DMS79 treated with DMSO at 0.1 percent for 48 hours (cell line): Measurements from ENCODE around the gene CAMTA1.

Experiments
- DNase-seq: peaks from one replicate; lab custom pipeline; 2025; lab: John Stamatoyannopoulos, UW

CAMTA1 gene

DNA sequence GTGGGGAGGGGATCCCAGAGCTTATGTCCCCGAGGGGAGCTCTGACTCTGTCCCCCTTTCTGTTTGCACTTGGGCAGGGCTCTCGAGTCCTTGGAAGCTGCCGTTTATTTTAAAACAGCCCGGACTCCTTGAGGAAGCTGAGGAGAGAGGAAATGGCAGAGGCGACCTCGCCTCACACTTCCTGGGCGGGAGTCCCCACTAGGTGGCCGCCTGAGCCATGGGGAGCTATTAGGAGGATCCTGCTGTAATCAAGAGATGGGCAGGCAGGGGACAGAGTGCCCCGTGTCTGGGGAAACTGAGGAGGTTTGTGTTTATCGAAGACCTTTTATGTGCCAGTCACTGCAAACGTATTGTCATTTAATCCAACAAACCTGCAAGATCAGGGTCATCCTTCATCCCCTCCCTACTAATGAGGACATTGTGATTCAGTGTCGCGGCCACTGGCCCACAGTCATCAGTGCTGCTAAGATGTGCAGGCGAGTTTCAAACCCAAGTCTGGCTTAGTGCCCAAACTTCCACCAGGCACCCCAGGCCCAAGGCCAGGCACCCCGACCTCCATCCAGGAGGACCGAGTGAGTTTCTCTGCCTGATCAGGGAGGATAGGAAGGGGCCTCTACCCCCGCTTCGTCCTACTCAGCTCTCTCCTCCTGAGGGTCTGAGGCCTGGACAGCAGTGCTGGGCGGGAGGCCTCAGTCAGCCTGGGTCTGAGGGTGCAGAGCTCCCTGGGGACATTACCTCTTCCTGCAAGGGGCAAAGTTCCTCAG is 669.0 kb downstream of the CAMTA1 start:
- no peak for DNase-seq

DNA sequence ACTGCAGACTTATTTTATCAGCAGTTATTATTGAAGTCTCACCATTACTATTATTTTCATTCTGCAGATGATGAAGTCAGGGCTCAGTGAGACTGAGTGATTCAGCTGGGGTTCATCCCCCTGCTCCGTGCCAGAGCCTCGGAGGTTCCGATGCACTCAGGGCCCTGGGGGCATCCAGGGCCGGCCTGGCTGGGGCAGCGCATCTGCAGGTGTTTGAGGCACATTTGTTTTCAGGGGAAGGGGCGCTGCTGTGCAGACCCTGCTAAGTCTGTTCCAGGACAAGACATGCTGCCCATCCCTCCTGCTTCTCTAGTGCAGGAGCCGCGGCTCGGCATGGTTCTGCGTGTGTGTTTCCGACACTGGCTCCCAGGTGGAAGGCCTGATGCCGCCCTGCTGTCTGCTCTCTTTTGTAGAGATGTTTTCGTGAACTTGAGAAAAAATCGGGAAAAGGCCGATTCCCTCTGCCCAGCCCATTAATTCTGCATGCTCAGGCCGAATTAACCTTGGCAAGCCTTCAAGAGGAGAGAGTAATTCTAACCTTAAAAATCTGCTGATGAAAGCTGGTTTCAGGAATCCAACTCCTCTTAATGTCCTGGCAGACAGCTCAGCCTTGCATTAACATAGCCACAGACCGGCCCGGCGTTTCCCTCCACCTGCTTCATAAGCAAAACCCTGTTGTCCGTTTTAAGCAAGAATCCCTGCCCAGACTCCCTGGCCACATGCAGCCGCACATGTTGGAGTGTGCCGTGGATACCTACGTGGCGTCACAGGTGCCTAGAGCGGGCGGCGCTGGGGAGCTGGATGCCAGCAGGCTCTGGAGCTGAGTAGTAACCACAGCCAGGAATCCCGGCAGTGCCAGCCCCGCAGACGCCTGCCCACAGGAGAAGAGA is 669.9 kb downstream of the CAMTA1 start:
- DNase-seq = peak; percentile 96

DNA sequence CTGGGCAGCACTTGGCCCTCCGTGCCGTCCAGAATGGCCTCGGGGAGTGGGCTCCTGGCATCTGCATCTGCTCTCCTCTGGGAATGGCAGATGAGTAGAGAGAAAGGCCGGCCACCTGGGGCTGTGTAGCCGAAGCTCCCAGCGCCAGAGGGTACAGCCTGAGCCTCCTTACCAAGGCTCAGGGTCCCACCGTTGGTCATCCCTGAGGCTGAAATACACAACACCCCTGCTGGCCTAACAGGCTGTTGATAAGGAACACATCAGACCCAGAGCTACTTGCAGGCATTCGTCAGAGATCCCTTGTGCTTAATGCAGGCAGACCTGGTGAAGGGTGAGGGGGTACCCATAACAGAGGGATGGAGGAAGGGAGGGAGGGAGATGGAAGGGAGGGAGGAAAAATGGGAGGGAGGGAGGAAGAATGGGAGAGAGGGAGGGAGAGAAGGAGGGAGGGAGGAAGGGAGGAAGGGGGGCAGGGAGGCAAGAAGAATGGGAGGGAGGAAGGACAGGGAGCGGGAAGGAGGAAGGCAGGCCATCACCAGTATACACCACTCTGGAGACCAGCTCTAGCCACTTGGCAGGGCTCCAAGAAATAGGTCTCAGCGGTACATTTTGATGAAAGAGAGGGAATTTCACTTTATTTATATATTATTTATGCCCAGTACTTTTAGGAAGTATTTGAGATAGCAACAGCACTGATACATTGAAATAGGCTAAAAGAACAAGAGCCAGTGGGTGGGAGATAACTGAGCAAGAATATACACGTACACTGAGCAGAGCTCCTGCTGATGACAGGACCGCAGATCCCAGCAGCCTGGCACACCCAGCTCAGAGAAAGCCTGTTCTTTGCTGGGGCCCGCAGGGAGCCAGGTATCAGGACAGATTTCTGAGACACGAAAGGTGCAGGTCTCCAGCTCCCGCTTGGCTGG is 670.8 kb downstream of the CAMTA1 start:
- DNase-seq = peak; percentile 68

DNA sequence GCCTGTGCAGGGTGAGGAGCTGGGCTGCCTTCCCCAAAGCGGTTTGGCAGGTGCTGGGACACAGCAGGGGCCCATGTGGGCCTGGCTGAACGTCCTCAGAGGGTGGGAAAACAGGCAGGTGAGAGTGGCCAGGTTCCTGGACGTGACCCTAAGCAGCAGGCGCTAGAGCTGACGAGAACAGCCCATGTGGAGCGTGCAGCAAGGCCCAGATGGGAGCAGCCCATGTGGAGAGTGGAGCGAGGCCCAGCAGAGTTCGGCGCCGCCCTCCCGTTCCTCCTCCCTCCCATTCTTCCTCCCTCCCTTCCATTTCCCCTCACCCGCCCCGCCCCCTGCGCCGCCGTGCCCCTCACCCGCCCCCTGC is 671.4 kb downstream of the CAMTA1 start:
- DNase-seq = no peak

DNA sequence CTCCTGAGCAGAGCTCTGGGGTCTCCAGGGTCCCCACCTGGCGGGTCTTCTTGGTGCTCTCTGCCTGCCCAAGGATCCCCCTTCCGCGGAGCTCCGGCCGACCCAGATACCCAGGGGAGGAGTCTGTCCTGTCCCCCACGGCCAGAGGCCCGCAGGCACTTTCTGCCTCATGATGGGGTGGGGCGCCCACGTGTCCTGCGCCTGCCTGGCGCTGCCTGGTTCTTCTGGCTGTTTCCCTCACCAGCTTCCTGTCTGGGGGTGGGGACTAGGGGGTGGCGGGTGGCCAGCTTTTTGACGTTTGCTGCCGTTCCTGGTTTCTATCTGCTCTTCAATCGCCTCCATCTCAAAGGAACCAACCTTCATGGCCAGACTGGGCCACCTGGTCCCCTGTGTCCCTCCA is 672.6 kb downstream of the CAMTA1 start:
- no peak for DNase-seq

DNA sequence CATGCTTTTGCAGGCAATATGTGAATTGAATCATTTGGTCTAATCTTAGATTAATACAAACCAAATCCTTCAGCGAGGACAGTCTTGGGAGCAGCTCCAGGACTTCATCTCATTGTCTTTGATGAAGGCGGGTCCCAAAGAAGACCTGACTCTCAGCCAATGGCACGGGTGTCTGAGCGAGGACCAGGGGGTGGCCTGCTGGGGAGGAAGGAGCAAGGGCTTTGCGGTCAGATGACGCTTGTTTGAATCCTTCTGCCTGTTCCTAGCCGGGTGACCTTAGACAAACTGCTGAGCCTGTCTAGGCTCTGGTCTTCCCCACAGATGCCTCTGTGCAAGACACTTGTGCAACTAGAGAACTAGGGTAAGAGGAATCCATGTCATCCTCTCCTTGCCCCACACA is 673.7 kb downstream of the CAMTA1 start:
- no peak for DNase-seq

DNA sequence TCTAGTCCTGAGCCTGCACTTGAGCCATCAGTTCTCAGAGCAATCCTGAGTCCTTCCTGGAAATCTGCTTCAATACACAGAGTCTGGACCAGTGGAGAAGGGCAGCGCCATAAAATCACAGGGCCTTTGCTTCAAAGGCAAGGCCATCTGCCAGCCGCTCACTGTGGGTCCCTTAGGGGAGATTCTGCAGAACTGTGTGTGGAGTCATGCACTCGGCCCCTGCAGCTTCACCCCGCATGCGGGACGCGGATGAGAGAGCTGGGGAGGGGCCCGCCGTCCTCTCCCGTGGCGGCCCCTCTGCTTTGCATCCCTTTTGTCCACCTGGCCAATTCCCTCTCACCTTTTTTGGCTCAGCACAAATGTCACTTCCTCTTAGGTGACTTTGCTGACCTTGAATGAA is 674.7 kb downstream of the CAMTA1 start:
- DNase-seq = no peak

DNA sequence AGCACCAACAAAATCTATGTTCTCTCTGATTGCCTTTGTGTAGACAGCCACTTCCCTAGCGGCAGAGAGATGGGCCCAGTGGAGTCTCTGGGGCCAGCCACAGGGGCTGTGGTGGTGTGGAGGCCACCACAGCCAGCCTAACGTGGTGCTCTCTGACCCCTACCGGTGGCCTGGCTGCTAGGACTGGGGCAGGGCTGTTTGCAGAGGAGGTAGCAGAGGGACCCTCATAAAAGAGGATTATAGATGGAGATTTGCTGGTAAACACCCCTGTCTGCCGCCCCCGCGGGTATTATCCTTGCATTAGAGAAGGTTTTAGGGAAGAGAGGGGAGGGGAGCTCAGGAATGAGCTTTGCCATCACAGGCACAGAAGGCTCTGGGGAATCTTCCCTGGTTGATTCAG is 675.6 kb downstream of the CAMTA1 start:
- DNase-seq = no peak

DNA sequence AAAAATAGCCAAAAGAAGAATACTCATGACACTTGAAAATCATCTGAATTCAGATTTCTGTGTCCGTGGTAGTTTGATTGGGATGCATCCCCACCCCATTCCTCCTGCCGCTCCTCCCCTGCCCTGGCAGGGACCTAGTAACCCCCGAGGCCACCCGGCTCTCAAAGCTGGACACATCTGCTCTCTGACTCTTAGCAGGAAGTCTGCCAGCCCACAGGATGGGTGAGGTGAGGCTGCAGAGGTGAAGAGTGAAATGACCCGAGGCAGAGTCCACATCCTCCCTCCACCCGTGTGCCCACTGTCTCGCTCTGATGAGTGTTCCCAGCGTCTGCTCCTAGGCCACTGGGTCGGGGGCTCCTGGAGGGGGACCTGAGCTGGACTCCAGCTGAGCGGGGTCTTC is 677.4 kb downstream of the CAMTA1 start:
- no peak for DNase-seq

DNA sequence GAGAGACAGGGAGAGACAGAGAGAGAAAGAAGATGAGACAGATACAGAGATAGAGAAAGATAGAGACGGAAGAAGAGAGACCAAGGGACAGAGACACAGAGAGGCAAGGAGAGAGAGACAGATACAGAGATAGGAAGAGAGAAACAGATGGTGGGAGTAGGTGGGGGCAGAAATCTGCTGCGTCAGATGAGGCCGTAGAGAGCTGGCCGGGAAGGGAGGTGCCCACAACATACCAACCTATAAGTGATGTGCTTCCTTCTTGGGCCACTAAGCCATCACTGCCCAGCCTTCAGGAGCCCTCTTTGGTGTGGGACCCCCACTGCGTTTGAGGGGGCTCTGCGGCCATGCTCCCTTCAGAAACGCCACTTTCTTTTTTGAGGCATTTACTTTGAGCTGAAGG is 678.3 kb downstream of the CAMTA1 start:
- DNase-seq = no peak

DNA sequence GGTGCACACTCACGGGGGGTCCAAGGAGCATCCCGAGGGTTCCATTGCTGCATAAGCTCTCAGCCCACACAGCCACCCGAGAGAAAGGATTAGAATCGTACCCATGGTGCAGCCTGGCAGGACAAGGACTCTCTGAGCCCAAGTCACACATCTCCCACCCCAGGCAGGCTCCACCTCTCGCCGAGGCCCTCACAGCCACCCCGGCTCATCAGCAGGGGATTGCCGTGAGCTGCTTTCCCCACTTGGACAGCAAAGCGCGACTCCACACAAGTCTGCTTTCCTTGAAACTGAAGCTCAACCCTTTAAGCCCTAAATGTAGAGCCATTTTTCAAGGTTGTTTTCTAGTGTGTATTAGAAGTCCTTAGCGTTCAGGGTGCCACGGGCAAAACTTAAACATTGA is 679.5 kb downstream of the CAMTA1 start:
- DNase-seq = no peak

DNA sequence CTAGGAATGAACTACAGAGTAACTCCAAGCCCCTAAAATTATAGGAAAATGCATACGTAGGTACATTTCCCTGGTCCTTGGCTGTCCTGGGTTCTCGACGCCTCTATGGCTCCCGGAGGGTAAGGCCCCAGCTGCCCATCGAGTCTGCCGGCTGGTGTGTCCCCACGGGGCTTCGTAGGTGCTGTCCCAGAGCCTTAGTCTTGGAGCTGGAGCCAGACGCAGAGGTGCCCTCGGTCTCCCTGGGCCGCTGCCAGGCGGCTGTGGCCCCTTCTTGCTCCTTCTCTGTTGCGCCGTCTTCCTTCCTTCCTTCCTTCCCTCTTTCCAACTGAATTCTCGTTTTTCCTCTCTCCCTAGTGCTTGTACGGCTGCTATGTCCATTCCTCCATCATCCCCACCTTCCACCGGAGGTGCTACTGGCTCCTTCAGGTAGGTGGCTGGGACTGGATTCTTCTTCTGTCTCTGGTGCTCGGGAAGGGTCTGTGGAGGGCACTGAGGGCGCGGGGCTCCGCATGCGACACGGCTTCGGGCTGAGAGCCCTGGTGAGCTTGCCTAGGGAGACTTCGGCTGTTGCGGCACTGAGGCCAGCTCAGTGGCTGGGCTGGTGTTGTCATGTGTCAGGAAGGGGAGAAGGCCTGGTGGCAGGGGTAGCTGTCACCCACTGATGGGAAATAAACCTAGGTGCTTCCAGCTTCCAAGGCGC is 682.4 kb downstream of the CAMTA1 start:
- DNase-seq = no peak

DNA sequence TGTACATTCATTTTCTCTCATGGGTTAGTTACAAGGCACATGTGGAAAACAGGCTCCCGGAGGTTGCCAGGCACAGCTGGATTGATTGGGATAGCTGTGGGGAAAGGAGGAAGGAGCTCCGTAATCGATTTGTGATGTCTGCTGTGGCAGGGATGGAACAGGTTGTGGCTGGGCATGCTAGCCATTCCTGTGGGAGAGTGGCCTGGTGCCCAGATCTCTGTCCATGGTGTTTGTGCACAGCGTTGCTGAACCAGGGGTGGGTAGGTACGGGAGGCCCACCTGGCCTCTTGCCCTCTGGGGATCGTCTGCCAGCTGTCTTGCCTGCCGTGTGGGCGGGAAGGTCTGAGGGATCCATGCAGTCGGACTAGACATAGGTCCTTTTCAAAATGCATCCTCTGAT is 683.0 kb downstream of the CAMTA1 start:
- DNase-seq = no peak

DNA sequence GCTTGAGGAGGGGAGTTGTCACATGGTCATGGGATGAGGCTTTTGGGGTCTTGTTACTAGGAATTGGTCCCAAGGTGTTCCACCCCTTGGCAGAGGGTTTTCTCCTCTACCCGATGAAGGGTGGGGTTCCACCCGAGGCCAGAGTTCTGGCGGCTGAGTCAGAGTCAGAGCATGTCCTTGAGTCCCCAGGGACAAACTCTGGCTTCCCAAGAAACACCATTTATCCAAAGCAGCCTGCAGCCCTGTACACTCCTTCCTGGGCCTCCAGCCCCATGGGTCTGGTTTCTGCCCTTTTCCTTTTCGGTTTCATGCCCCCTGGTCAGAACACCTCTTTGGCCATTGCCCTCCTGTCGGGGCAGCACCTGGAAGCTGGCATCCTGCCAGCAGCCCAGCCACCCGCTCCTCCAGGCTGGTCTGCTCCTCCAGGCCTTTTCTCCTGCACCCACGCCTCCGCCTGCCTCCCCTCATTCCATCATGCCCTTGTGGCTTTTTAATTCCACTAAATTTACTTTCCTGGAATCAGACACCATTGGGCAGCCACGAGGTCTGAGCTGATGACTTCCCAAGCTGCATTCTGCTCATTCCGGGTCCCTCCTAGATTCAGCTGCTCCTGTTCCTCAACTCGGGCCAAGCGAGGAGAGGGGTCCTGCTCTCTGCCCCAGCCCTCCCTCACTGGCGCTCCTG is 684.1 kb downstream of the CAMTA1 start:
- peak; percentile 57 for DNase-seq

DNA sequence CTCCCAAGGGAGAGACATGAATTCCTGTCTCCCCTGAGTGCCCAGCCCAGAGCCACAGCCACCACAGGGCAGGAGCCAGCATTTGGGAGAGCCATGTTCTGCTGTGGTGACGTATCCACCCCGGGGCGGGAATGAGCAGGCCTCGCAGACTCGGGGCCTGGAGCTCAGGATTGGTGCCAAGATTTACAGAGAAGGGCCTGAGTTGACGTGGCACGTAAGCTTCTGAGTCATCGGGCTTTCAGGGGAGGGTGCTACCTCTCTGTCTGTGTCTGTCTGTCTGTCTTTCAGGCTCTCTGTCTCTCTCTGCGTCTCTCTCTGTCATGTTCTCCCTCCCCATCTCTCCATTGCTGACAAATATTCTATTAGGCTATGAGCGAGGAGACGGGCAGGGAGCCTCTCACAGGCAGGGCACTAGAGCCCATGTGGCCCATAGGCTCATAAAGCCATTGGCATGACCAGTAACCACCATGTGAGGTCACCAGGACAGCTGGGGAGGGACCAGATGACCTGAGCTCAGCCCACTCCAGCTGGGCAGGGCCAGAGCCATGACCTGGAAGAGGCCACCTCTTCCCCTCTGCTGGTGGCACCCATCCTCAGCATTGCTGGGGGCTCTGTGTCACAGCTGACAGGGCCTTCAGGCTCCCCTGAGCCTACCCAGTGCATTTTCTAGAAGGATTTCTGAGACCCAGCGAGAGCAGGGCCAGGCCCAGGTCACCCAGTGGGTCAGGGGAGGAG is 685.8 kb downstream of the CAMTA1 start:
- peak; percentile 67 for DNase-seq

DNA sequence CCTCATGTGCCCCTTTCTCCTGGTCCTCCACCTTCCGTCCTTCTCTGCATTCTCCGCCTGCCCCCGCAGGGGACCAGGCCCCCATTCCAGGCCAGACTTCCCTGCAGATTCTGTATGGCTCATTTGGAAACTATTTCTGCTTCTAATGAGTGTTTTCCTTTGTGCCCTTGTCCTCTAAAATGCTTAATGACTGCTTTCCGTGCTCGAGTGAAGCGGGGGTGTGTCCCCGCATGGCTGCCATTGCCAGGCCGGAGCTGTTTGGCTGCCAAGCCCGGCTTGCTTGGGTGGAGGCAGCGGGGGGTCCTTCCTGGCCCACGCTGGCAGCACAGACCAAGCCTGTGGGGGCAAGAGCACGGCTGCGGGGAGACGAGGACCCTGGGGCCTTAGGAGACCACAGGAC is 686.6 kb downstream of the CAMTA1 start:
- peak; percentile 88 for DNase-seq

DNA sequence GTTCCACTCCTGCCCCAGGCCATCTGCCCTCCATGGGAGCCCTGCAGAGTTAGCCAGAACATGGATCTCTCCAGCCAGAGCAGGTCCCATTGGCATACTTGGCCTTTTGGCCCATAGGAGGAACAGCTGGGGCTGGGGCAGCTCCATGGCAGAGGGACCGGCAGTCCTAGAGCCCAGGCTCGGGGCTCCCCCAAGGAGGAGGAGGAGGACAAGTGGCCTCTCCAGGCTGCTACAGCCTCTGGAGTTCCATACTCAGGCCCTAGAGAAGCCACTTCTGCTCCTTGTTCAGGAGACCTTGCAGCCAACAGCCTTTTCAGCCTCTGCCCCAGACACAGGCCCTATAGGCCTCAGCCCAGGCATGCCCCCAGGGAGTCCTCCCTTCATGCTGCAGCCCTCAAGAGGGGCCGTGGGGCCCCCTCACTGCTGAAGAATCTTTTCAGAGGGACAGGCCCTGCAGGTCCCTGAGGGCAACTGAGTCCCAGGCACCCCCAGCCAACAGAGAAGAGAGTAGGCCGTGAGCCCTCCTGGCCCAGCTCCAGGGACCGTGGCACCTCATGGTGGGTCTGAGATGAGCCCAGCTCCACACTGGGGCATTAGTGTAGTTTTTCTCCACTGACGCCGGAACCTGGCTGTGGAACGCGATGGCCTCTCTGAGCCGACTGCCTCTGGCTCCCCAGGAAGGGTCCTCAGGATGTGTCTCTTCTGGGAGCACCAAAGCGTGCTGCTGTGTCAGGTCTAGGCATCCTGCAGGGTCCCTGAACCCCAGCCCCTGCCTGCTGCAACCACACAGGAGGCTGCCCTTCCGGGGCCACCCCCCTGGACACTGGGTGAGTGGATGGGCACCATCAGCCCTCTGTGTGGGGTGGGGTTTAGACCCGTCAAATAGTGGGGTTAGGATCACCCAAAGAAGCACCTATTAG is 688.2 kb downstream of the CAMTA1 start:
- peak; percentile 40 for DNase-seq

DNA sequence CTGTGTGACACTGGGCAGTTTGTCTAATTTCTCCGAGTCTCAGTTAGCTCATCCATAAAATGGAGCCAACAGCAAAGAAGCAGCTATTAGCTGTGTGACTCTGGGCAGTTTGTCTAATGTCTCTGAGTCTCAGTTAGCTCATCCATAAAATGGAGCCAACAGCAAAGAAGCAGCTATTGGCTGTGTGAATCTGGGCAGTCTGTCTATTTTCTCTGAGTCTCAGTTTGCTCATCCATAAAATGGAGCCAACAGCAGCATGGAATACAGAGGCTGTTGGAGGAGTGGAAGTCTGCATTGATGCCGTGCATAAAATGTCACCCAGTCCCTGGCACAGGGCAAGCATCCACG is 688.9 kb downstream of the CAMTA1 start:
- no peak for DNase-seq

DNA sequence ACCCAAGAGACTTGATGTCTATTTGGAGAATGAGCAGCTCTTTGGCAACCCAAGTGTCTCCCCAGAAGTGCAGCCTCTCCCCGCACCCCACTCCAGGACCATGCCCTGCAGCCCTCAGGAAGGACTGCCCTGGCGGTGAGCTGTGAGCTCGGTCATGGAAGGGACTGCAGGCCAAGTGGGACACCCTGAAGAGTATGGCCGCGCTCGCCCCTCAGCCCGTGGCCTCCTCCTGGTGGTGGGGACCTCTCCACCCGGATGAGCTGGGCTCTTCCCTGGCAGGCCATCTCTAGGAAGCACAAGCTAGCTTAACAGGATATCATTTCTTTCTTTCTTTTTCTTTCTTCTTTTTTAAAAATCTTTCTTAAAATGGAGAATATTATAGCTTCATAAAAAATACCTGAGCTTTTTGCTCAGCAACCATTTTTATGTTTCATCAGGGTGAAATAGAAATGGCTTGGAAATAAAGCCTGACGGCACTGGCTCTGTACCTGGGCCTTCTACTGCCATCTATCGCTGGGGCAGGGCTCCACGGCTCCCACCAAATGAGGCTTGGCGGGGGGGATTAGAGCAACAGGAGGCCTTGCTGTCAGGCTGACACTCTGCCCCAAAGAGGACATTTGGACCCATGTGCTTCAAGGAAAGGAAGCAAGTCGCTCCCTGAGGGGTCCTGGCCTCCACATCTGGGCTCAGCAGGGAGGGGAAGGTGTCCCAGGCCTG is 689.7 kb downstream of the CAMTA1 start:
- DNase-seq = no peak
